Osteocyte (in vitro differentiated cells): ENCODE data around the gene TMPRSS11E. TPM values are rescaled to one million over a fixed set of nuclear protein-coding genes. Genes with fewer than 3 reads are reported as not detected.
"Not testable (repeated sequence)": the region's sequence is repeated elsewhere in the genome, so short reads cannot be mapped to it uniquely, and the experiment has no call there.

Experiments used
- DNase-seq: peaks from one replicate; pipeline ENCODE4 v3.0.0; 2021; ENCODE audit warnings: mixed read lengths; ENCODE audit not compliant: unreplicated experiment; ENCODE audit errors: extremely low spot score
- H3K27ac Mint-ChIP-seq: one replicate; pipeline ENCODE4 v1.8.0; 2021; ENCODE audit warnings: mild to moderate bottlenecking, mixed read lengths; ENCODE audit not compliant: unreplicated experiment
- H3K27me3 Mint-ChIP-seq: one replicate; pipeline ENCODE4 v1.8.0; 2021; ENCODE audit warnings: mixed read lengths; ENCODE audit not compliant: unreplicated experiment
- H3K36me3 Mint-ChIP-seq: one replicate; pipeline ENCODE4 v1.8.0; 2021; ENCODE audit warnings: mixed read lengths; ENCODE audit not compliant: unreplicated experiment
- H3K4me1 Mint-ChIP-seq: one replicate; pipeline ENCODE4 v1.8.0; 2021; ENCODE audit warnings: mixed read lengths; ENCODE audit not compliant: unreplicated experiment
- H3K4me3 Mint-ChIP-seq: one replicate; pipeline ENCODE4 v1.8.0; 2021; ENCODE audit warnings: mild to moderate bottlenecking, moderate library complexity, mixed read lengths; ENCODE audit not compliant: unreplicated experiment
- H3K9me3 Mint-ChIP-seq: one replicate; pipeline ENCODE4 v1.8.0; 2021; ENCODE audit warnings: mixed read lengths; ENCODE audit not compliant: unreplicated experiment
- total RNA-seq: library from RNA; stranded (reverse); gene quantifications from 2 replicates; pipeline ENCODE4 v1.2.1, GENCODE V29; 2021
- TF ChIP-seq, protein P1 (sequence below): fragments of 200-600 bp; sonication (generic); IDR thresholded peaks from 2 replicates; pipeline ENCODE4 v1.5.0; 2021; ENCODE audit warnings: antibody characterized with exemption, mild to moderate bottlenecking, moderate library complexity

TMPRSS11E gene
- total RNA-seq, 1 donor from 2014 or later: not detected

DNA sequence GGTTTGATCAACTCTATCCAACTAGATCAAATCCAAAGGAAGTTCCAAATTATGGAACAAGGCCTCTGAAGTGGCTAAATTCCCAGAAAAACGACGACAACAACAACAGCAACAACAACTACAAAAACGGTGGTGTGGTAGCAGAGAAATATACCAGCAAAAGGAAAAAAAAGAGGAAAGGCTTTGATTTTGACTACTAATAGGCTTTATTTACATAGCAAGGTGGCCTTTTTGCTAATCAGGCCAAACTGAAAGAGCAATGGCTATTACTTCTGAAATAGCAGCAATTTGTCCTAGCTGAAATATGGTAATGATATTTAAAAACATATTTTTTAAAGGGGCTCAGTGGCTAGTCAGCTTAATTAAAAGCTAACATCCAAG, 40.8 kb upstream of the TMPRSS11E start:
- TF ChIP-seq, protein P1, sequence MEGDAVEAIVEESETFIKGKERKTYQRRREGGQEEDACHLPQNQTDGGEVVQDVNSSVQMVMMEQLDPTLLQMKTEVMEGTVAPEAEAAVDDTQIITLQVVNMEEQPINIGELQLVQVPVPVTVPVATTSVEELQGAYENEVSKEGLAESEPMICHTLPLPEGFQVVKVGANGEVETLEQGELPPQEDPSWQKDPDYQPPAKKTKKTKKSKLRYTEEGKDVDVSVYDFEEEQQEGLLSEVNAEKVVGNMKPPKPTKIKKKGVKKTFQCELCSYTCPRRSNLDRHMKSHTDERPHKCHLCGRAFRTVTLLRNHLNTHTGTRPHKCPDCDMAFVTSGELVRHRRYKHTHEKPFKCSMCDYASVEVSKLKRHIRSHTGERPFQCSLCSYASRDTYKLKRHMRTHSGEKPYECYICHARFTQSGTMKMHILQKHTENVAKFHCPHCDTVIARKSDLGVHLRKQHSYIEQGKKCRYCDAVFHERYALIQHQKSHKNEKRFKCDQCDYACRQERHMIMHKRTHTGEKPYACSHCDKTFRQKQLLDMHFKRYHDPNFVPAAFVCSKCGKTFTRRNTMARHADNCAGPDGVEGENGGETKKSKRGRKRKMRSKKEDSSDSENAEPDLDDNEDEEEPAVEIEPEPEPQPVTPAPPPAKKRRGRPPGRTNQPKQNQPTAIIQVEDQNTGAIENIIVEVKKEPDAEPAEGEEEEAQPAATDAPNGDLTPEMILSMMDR: no peak
- Mint-ChIP-seq H3K27ac (no peak overlapping the region), H3K4me3 (no peak overlapping the region), H3K36me3 (peaks cover 1% of the 10 kb centered on the region), H3K4me1 (no peaks in the 10 kb centered on the region), H3K9me3 (no peaks in the 10 kb centered on the region), H3K27me3 (peaks cover 30% of the 10 kb centered on the region)
- DNase-seq: no peak

DNA sequence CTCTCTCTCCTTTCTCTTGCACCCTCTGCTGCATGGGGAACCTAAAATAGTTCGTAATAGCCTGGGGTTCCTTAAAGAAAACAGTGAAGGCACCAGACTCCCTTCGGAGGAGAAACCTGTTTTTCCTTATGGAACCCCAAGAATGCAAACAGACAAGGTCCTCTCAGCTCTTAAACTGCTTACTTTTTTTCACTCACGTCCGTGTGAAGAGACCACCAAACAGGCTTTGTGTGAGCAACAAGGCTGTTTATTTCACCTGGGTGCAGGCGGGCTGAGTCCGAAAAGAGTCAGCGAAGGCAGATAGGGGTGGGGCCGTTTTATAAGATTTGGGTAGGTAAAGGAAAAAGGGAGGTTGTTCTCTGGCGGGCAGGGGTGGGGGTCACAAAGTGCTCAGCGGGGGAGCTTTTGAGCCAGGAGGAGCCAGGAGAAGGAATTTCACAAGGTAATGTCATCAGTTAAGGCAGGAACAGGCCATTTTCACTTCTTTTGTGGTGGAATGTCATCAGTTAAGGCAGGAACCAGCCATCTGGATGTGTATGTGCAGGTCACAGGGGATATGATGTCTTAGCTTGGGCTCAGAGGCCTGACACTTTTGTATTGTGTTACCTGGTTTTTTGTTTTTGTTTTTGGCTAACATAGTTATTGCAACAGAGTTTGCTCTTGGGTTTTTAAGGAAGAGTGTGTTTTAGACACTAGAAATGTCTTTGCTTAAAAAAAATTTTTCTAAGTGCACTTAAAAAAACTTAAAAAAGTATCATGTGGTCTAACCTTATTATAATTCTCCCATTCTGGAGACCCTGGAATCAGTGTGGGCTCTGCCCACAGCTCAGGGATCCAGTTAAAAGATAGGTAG, 40.0 kb upstream of the TMPRSS11E start:
- not testable (repeated sequence) for H3K9me3 Mint-ChIP-seq, H3K4me1 Mint-ChIP-seq, H3K4me3 Mint-ChIP-seq, H3K36me3 Mint-ChIP-seq, H3K27ac Mint-ChIP-seq, DNase-seq
- H3K27me3 Mint-ChIP-seq: peaks cover 30% of the 10 kb centered on the region

DNA sequence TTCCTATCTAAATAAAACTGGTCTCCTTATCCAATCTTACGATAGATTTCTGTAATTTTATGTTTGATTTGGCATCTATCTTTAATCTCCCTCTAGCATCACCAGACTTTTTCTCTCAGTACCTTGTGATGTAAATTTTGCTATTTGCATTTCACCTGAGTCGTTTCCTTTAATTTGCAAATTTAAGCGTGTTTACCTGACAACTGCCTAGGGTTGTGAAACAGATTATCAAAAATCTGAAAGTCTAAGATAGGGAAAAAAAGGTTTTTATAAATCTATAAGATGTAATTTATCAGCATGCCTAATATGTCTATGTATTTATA, 39.4 kb upstream of the TMPRSS11E start:
- Mint-ChIP-seq H3K4me3 (no peak overlapping the region), H3K27ac (no peak overlapping the region)
- TF ChIP-seq, protein P1: no peak

DNA sequence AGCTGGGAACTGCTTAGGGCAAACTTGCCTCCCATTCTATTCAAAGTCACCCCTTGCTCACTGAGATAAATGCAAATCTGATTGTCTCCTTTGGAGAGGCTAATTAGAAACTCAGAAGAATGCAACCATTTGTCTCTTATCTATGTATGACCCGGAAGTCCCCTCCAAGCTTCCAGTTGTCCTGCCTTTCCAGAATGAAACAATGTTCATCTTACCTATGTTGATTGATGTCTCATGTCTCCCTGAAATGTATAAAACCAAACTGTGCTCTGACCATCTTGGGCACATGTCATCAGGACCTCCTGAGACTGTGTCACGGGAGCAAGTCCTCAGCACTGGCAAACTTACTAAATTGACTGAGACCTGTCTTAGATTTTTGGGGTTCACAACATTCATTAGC, 37.1 kb upstream of the TMPRSS11E start:
- H3K27me3 Mint-ChIP-seq: peaks cover 30% of the 10 kb centered on the region
- H3K4me3 Mint-ChIP-seq: no peak overlapping the region
- H3K9me3 Mint-ChIP-seq: no peaks in the 10 kb centered on the region
- TF ChIP-seq, protein P1: no peak
- H3K27ac Mint-ChIP-seq: no peak overlapping the region
- no peaks in the 10 kb centered on the region for H3K4me1 Mint-ChIP-seq
- peaks cover 1% of the 10 kb centered on the region for H3K36me3 Mint-ChIP-seq
- DNase-seq: no peak

More for the DNA sequence above, 39.4 kb upstream of the TMPRSS11E start:
- Mint-ChIP-seq H3K27me3 (peaks cover 30% of the 10 kb centered on the region), H3K9me3 (no peaks in the 10 kb centered on the region), H3K4me1 (no peaks in the 10 kb centered on the region), H3K36me3 (peaks cover 1% of the 10 kb centered on the region)
- no peak for DNase-seq

DNA sequence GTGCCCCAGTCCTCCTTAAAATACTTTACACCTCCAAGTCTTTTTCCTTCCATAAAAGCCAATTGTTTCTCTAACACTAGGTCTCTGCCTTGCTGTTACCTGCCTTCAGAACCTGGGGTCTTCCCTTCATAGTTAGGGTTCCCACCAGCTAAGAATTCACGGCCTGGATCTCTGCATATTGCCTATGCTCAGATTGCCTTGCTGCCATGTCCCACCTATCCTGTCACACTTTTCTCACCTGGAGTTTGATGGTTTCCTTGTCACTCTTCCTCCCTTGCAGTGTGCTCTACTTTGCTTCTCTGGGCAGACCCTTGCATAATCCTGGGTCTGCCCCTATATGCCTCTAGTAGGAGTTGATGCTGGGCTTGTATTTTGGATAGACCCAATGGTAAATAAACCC, 36.6 kb upstream of the TMPRSS11E start:
- H3K36me3 Mint-ChIP-seq: peaks cover 1% of the 10 kb centered on the region
- TF ChIP-seq, protein P1: no peak
- no peaks in the 10 kb centered on the region for H3K4me1 Mint-ChIP-seq
- no peak for DNase-seq
- H3K27me3 Mint-ChIP-seq: peaks cover 30% of the 10 kb centered on the region
- H3K9me3 Mint-ChIP-seq: no peaks in the 10 kb centered on the region
- H3K4me3 Mint-ChIP-seq: no peak overlapping the region
- H3K27ac Mint-ChIP-seq: no peak overlapping the region

DNA sequence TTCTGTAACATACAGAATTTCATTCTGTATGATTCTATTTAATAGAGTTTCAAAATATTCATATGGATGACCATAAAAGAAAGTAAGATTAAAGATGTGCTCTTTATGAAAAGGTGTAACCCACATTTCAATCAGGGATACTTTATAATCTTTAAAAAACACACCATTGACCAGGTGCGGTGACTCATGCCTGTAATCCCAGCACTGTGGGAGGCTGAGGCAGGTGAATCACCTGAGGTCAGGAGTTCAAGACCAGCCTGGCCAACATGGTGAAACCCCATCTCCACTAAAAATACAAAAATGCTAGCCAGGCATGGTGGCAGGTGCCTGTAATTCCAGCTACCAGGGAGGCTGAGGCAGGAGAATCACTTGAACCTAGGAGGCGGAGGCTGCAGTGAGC, 35.2 kb upstream of the TMPRSS11E start:
- H3K27me3 Mint-ChIP-seq: peaks cover 21% of the 10 kb centered on the region
- not testable (repeated sequence) for H3K36me3 Mint-ChIP-seq, H3K4me1 Mint-ChIP-seq, H3K4me3 Mint-ChIP-seq, DNase-seq, H3K9me3 Mint-ChIP-seq, H3K27ac Mint-ChIP-seq
